ENCODE results near the gene ZNF385C. TPM values are rescaled to one million over a fixed set of nuclear protein-coding genes. Genes with fewer than 3 reads are reported as not detected.

ZNF385C gene
- total RNA-seq, 1 experiment from 2014 or later, result 1.1 TPM

GRCh38 chr17:42002792-42003301 is 95.4 kb downstream of the ZNF385C start:
- intact Hi-C loops (cut with micrococcal nuclease), result no loop called here
- Histone ChIP-seq H4K20me1 (ENCODE audit: insufficient read depth) (peaks cover 8% of the 10 kb centered on the region; the same call in 1 of the 2 replicates), H3K4me2 (ENCODE audit: low read length) (0 out of 2 replicates have a peak overlapping the region, but pooled peaks have one; percentile 4), H3K79me2 (ENCODE audit: insufficient read depth, low read length) (peaks cover 76% of the 10 kb centered on the region), H3K9ac (ENCODE audit: low read length) (no peak overlapping the region), H3K36me3 (ENCODE audit: control insufficient read depth in 1 of 2, insufficient read depth in 2 of 2, low read length in 2 of 2) (peaks cover 18 to 19% of the 10 kb centered on the region in 2 experiments), H3K9me2 (ENCODE audit: insufficient read depth) (no peaks in the 10 kb centered on the region), H2AFZ (ENCODE audit: low read depth, low read length, poor library complexity, severe bottlenecking) (no peak overlapping the region), H3K27me3 (ENCODE audit: insufficient read depth, low read length) (no peaks in the 10 kb centered on the region), H3K9me3 (ENCODE audit: control insufficient read depth in 1 of 2, insufficient read depth in 1 of 2, low read depth in 1 of 2, low read length in 2 of 2) (no peaks in the 10 kb centered on the region), H3K4me1 (ENCODE audit: control insufficient read depth in 1 of 2, insufficient read depth in 2 of 2, low read length in 2 of 2) (peaks cover under 1 to 18% of the 10 kb centered on the region in 2 experiments), H3K27ac (ENCODE audit: low read depth, low read length) (no peak overlapping the region), H3K4me3 (replicated peaks in 1 of 2; ENCODE audit: low read depth in 1 of 2, low read length in 2 of 2) (no peak overlapping the region)
- no peak for TF ChIP-seq YY1 (IDR thresholded peaks at IDR 0.05; ENCODE audit: extremely low read depth, insufficient replicate concordance, low read depth, low read length)
- no peak for TF ChIP-seq TCF7L2 (IDR thresholded peaks at IDR 0.05; ENCODE audit: borderline replicate concordance, extremely low read depth, insufficient read depth, insufficient read length)
- no peak for TF ChIP-seq ELF1 (IDR thresholded peaks at IDR 0.05; ENCODE audit: borderline replicate concordance, low read depth)
- TF ChIP-seq FOSL1 (IDR thresholded peaks at IDR 0.05; ENCODE audit: low read depth), result no peak
- no peak for TF ChIP-seq SIN3A (IDR thresholded peaks at IDR 0.05; ENCODE audit: low read depth)
- TF ChIP-seq SRF (IDR thresholded peaks at IDR 0.05; ENCODE audit: low read depth), result no peak
- TF ChIP-seq EZH2phosphoT487 (IDR thresholded peaks at IDR 0.05; ENCODE audit: borderline replicate concordance), result no peak
- TF ChIP-seq ZBTB33 (IDR thresholded peaks at IDR 0.05; ENCODE audit: extremely low read depth, insufficient replicate concordance, low read length), result no peak
- no peak for TF ChIP-seq RAD21 (IDR thresholded peaks at IDR 0.05; ENCODE audit: low read depth)
- no peak for TF ChIP-seq MAX (IDR thresholded peaks at IDR 0.05)
- TF ChIP-seq SP1 (IDR thresholded peaks at IDR 0.05; ENCODE audit: low read depth), result no peak
- TF ChIP-seq EGR1 (IDR thresholded peaks at IDR 0.05; ENCODE audit: low read depth), result no peak
- no peak for TF ChIP-seq ZNF274 (IDR thresholded peaks at IDR 0.05; ENCODE audit: low read depth, low read length)
- TF ChIP-seq ZFX (IDR thresholded peaks at IDR 0.05), result no peak
- ATAC-seq, result no peak
- no peak for DNase-seq (ENCODE audit: low read depth, low spot score)
- ChIA-PET RAD21 (ENCODE audit: low non-redundant PET in 1 of 2, low total read pairs in 2 of 2, uncharacterized antibody in 2 of 2, unreplicated experiment in 2 of 2) (no interaction called here), CTCF (no interaction called here), POLR2A (interaction anchor here (0.8 to 1.3 kb wide), 2 partner anchors 14 to 17 kb away, joined by 3 read pairs; partner anchors contain the start of genes DNAJC7 and NKIRAS2)
- BruUV-seq (replicated peaks), result no TSS peak
